ENCODE measurements around the gene CCDC188. TPM values are rescaled to one million over a fixed set of nuclear protein-coding genes. Genes with fewer than 3 reads are reported as not detected.

Gene CCDC188
- total RNA-seq, 1 experiment from 2014 or later, result not detected

DNA sequence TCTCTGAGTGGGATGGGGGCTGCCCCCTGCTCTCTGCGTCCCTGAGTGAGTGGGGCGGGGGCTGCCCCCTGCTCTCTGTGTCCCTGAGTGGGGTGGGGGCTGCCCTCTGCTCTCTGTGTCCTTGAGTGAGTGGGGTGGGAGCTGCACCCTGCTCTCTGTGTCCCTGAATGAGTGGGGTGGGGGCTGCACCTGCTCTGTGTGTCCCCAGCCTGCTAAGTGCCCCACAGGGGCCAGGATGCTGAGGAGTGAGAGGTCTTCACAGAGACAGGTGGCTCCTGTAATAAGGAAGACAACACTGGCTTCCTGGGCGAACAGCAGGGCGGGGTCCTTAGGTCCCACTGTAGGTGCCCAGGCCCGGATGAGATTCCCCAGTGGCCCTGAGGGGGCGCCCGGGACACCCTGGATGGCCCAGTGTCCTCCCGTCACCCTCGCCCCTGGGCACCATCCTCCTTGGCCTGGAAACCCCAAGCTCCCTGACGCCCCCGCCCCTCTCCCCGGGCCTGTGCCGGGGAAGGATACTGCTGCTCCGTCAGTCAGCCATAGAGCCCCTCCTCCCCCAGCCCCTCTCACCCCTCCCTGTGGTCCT is 3.8 kb upstream of the CCDC188 start:
- H3K9me3 Mint-ChIP-seq, result no peaks in the 10 kb centered on the region
- peaks cover 7% of the 10 kb centered on the region for H3K4me1 Mint-ChIP-seq
- CTCF ChIA-PET, result interaction anchor here (0.6 to 2.9 kb wide), 19 partner anchors 10 to 264 kb away, joined by 3 to 30 read pairs (median 5); partner anchors contain the start of genes DGCR6L and ZDHHC8
- TF ChIP-seq SMAD4 (CRISPR knock-in tag; IDR thresholded peaks at IDR 0.05) (no peak), CBFB (CRISPR knock-in tag; IDR thresholded peaks at IDR 0.05; ENCODE audit: low read depth) (no peak), FOXK1 (CRISPR knock-in tag; IDR thresholded peaks at IDR 0.05) (no peak), NFYB (CRISPR knock-in tag; conservative IDR thresholded peaks at IDR 0.05; ENCODE audit: low read depth) (no peak), NR1H2 (CRISPR knock-in tag; IDR thresholded peaks at IDR 0.05) (no peak), ZNF121 (CRISPR knock-in tag; IDR thresholded peaks at IDR 0.05) (no peak), RELA (CRISPR knock-in tag; IDR thresholded peaks at IDR 0.05; ENCODE audit: borderline replicate concordance) (no peak), ZNF671 (CRISPR knock-in tag; IDR thresholded peaks at IDR 0.05) (no peak), TEAD1 (CRISPR knock-in tag; IDR thresholded peaks at IDR 0.05) (no peak)
- TF ChIP-seq, protein P1, sequence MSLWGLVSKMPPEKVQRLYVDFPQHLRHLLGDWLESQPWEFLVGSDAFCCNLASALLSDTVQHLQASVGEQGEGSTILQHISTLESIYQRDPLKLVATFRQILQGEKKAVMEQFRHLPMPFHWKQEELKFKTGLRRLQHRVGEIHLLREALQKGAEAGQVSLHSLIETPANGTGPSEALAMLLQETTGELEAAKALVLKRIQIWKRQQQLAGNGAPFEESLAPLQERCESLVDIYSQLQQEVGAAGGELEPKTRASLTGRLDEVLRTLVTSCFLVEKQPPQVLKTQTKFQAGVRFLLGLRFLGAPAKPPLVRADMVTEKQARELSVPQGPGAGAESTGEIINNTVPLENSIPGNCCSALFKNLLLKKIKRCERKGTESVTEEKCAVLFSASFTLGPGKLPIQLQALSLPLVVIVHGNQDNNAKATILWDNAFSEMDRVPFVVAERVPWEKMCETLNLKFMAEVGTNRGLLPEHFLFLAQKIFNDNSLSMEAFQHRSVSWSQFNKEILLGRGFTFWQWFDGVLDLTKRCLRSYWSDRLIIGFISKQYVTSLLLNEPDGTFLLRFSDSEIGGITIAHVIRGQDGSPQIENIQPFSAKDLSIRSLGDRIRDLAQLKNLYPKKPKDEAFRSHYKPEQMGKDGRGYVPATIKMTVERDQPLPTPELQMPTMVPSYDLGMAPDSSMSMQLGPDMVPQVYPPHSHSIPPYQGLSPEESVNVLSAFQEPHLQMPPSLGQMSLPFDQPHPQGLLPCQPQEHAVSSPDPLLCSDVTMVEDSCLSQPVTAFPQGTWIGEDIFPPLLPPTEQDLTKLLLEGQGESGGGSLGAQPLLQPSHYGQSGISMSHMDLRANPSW (CRISPR knock-in tag; conservative IDR thresholded peaks at IDR 0.05; ENCODE audit: low read depth), result no peak
- TF ChIP-seq, protein P2, sequence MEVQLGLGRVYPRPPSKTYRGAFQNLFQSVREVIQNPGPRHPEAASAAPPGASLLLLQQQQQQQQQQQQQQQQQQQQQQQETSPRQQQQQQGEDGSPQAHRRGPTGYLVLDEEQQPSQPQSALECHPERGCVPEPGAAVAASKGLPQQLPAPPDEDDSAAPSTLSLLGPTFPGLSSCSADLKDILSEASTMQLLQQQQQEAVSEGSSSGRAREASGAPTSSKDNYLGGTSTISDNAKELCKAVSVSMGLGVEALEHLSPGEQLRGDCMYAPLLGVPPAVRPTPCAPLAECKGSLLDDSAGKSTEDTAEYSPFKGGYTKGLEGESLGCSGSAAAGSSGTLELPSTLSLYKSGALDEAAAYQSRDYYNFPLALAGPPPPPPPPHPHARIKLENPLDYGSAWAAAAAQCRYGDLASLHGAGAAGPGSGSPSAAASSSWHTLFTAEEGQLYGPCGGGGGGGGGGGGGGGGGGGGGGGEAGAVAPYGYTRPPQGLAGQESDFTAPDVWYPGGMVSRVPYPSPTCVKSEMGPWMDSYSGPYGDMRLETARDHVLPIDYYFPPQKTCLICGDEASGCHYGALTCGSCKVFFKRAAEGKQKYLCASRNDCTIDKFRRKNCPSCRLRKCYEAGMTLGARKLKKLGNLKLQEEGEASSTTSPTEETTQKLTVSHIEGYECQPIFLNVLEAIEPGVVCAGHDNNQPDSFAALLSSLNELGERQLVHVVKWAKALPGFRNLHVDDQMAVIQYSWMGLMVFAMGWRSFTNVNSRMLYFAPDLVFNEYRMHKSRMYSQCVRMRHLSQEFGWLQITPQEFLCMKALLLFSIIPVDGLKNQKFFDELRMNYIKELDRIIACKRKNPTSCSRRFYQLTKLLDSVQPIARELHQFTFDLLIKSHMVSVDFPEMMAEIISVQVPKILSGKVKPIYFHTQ (CRISPR knock-in tag; IDR thresholded peaks at IDR 0.05), result no peak
- TF ChIP-seq, protein P3, sequence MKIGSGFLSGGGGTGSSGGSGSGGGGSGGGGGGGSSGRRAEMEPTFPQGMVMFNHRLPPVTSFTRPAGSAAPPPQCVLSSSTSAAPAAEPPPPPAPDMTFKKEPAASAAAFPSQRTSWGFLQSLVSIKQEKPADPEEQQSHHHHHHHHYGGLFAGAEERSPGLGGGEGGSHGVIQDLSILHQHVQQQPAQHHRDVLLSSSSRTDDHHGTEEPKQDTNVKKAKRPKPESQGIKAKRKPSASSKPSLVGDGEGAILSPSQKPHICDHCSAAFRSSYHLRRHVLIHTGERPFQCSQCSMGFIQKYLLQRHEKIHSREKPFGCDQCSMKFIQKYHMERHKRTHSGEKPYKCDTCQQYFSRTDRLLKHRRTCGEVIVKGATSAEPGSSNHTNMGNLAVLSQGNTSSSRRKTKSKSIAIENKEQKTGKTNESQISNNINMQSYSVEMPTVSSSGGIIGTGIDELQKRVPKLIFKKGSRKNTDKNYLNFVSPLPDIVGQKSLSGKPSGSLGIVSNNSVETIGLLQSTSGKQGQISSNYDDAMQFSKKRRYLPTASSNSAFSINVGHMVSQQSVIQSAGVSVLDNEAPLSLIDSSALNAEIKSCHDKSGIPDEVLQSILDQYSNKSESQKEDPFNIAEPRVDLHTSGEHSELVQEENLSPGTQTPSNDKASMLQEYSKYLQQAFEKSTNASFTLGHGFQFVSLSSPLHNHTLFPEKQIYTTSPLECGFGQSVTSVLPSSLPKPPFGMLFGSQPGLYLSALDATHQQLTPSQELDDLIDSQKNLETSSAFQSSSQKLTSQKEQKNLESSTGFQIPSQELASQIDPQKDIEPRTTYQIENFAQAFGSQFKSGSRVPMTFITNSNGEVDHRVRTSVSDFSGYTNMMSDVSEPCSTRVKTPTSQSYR (CRISPR knock-in tag; IDR thresholded peaks at IDR 0.05), result no peak
- DNase-seq (ENCODE audit: low spot score) (no peak), ATAC-seq (peak; percentile 10; the same call in 1 of the 2 replicates)
- no peak overlapping the region for H3K4me3 Mint-ChIP-seq
- H3K36me3 Mint-ChIP-seq, result no peaks in the 10 kb centered on the region
- H3K27ac Mint-ChIP-seq, result no peak overlapping the region
- POLR2A ChIA-PET, result no interaction called here
- H3K27me3 Mint-ChIP-seq (ENCODE audit: low read depth), result no peaks in the 10 kb centered on the region

DNA sequence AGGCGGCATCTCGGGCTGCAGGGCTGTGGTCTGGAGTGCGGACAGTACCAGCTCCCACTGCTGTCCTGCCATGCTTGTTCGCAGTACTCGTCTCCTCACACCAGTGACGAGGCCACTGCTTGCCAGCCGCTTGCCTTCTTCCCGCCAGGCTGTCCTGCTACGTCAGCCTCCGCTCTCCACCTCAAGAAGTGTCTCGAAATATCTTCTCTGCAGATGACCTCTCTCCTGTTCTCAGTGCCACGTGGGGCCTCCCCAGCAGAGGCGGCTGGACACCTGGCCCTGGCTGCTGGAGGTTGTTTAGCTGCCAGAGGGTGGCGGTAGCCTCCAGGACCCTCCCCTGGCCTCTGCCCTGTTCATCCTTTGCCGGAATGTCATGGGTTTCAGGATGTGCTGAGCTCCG is 3.1 kb upstream of the CCDC188 start:
- no peak overlapping the region for H3K4me3 Mint-ChIP-seq
- DNase-seq (ENCODE audit: low spot score), result peak; percentile 42
- peak overlapping the region; percentile 73; the same call in 1 of the 2 replicates for H3K27ac Mint-ChIP-seq
- ATAC-seq, result peak; percentile 9; the same call in 1 of the 2 replicates
- no peaks in the 10 kb centered on the region for H3K27me3 Mint-ChIP-seq (ENCODE audit: low read depth)
- H3K36me3 Mint-ChIP-seq, result no peaks in the 10 kb centered on the region
- POLR2A ChIA-PET, result no interaction called here
- H3K4me1 Mint-ChIP-seq, result peaks cover 6% of the 10 kb centered on the region
- H3K9me3 Mint-ChIP-seq, result no peaks in the 10 kb centered on the region
- CTCF ChIA-PET, result interaction anchor here (0.6 to 2.9 kb wide), 20 partner anchors 9 to 264 kb away, joined by 3 to 30 read pairs (median 5); partner anchors contain the start of genes DGCR6L and ZDHHC8
- TF ChIP-seq, protein P4, sequence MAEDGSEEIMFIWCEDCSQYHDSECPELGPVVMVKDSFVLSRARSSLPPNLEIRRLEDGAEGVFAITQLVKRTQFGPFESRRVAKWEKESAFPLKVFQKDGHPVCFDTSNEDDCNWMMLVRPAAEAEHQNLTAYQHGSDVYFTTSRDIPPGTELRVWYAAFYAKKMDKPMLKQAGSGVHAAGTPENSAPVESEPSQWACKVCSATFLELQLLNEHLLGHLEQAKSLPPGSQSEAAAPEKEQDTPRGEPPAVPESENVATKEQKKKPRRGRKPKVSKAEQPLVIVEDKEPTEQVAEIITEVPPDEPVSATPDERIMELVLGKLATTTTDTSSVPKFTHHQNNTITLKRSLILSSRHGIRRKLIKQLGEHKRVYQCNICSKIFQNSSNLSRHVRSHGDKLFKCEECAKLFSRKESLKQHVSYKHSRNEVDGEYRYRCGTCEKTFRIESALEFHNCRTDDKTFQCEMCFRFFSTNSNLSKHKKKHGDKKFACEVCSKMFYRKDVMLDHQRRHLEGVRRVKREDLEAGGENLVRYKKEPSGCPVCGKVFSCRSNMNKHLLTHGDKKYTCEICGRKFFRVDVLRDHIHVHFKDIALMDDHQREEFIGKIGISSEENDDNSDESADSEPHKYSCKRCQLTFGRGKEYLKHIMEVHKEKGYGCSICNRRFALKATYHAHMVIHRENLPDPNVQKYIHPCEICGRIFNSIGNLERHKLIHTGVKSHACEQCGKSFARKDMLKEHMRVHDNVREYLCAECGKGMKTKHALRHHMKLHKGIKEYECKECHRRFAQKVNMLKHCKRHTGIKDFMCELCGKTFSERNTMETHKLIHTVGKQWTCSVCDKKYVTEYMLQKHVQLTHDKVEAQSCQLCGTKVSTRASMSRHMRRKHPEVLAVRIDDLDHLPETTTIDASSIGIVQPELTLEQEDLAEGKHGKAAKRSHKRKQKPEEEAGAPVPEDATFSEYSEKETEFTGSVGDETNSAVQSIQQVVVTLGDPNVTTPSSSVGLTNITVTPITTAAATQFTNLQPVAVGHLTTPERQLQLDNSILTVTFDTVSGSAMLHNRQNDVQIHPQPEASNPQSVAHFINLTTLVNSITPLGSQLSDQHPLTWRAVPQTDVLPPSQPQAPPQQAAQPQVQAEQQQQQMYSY (CRISPR knock-in tag; IDR thresholded peaks at IDR 0.05), result no peak

Data from WTC11 (cell line).